ENCODE measurements around the gene PRDM5. TPM values are rescaled to one million over a fixed set of nuclear protein-coding genes. Genes with fewer than 3 reads are reported as not detected.

PRDM5 gene
- total RNA-seq, 1 experiment from 2014 or later: 0.85 TPM

- H3K4me3 ChIP-seq: no peak overlapping the region
- no peaks in the 10 kb centered on the region for H4K20me1 ChIP-seq (ENCODE audit: insufficient read depth)
- H3F3A ChIP-seq (ENCODE audit: insufficient read depth, low read depth): no peaks in the 10 kb centered on the region
- peaks cover 4% of the 10 kb centered on the region; the same call in 1 of the 2 replicates for H3K9me2 ChIP-seq (ENCODE audit: insufficient read depth)
- TF ChIP-seq CTCF (conservative IDR thresholded peaks at IDR 0.05) (no peak), EZH2 (IDR thresholded peaks at IDR 0.05; ENCODE audit: low read depth) (no peak)
- H3K4me2 ChIP-seq: no peak overlapping the region
- no peaks in the 10 kb centered on the region for H3K27me3 ChIP-seq (ENCODE audit: insufficient read depth, low read depth)
- H3K9me3 ChIP-seq (ENCODE audit: insufficient read depth, low read depth): no peaks in the 10 kb centered on the region
- intact Hi-C loops (cut with micrococcal nuclease; ENCODE audit: unreplicated experiment): no loop called here
- DNase-seq: no peak
- BruUV-seq (replicated peaks): no TSS peak
- CTCF ChIA-PET: no interaction called here
- no peak overlapping the region for H3K27ac ChIP-seq
- POLR2A ChIA-PET (ENCODE audit: unreplicated experiment): no interaction called here
- H2AFZ ChIP-seq: no peak overlapping the region
- no peaks in the 10 kb centered on the region for H3K36me3 ChIP-seq (ENCODE audit: low read depth)
- no peaks in the 10 kb centered on the region for H3K4me1 ChIP-seq (replicated peaks; ENCODE audit: insufficient read depth)
- H3K79me2 ChIP-seq (ENCODE audit: low read depth): no peaks in the 10 kb centered on the region
Observed at GRCh38 chr4:120801137-120801758, 121.3 kb downstream of the PRDM5 start.

- H3F3A ChIP-seq (ENCODE audit: insufficient read depth, low read depth): no peaks in the 10 kb centered on the region
- ChIA-PET POLR2A (ENCODE audit: unreplicated experiment) (no interaction called here), CTCF (no interaction called here)
- no peaks in the 10 kb centered on the region for H3K9me2 ChIP-seq (ENCODE audit: insufficient read depth)
- H3K4me2 ChIP-seq: no peak overlapping the region
- no peaks in the 10 kb centered on the region for H3K27me3 ChIP-seq (ENCODE audit: insufficient read depth, low read depth)
- no TSS peak for BruUV-seq (replicated peaks)
- intact Hi-C loops (cut with micrococcal nuclease; ENCODE audit: unreplicated experiment): no loop called here
- H2AFZ ChIP-seq: no peak overlapping the region
- TF ChIP-seq CTCF (conservative IDR thresholded peaks at IDR 0.05) (no peak), EZH2 (IDR thresholded peaks at IDR 0.05; ENCODE audit: low read depth) (no peak)
- no peak for DNase-seq
- no peak overlapping the region for H3K27ac ChIP-seq
- H3K9me3 ChIP-seq (ENCODE audit: insufficient read depth, low read depth): no peaks in the 10 kb centered on the region
- no peaks in the 10 kb centered on the region for H3K36me3 ChIP-seq (ENCODE audit: low read depth)
- no peaks in the 10 kb centered on the region for H4K20me1 ChIP-seq (ENCODE audit: insufficient read depth)
- H3K4me1 ChIP-seq (replicated peaks; ENCODE audit: insufficient read depth): no peaks in the 10 kb centered on the region
- no peak overlapping the region for H3K4me3 ChIP-seq
- no peaks in the 10 kb centered on the region for H3K79me2 ChIP-seq (ENCODE audit: low read depth)
Observed at GRCh38 chr4:120798570-120798969, 124.0 kb downstream of the PRDM5 start.

GRCh38 chr4:120796271-120796670 is 126.3 kb downstream of the PRDM5 start:
- Histone ChIP-seq H3K4me2 (no peak overlapping the region), H3F3A (ENCODE audit: insufficient read depth, low read depth) (no peaks in the 10 kb centered on the region), H3K79me2 (ENCODE audit: low read depth) (no peaks in the 10 kb centered on the region), H3K27ac (no peak overlapping the region), H3K9me3 (ENCODE audit: insufficient read depth, low read depth) (no peaks in the 10 kb centered on the region), H2AFZ (no peak overlapping the region), H3K4me3 (no peak overlapping the region), H3K36me3 (ENCODE audit: low read depth) (no peaks in the 10 kb centered on the region), H3K9me2 (ENCODE audit: insufficient read depth) (no peaks in the 10 kb centered on the region), H3K4me1 (replicated peaks; ENCODE audit: insufficient read depth) (no peaks in the 10 kb centered on the region), H3K27me3 (ENCODE audit: insufficient read depth, low read depth) (no peaks in the 10 kb centered on the region), H4K20me1 (ENCODE audit: insufficient read depth) (no peaks in the 10 kb centered on the region)
- intact Hi-C loops (cut with micrococcal nuclease; ENCODE audit: unreplicated experiment): no loop called here
- BruUV-seq (replicated peaks): no TSS peak
- DNase-seq: no peak
- no peak for TF ChIP-seq CTCF (conservative IDR thresholded peaks at IDR 0.05)
- no peak for TF ChIP-seq EZH2 (IDR thresholded peaks at IDR 0.05; ENCODE audit: low read depth)
- POLR2A ChIA-PET (ENCODE audit: unreplicated experiment): no interaction called here
- CTCF ChIA-PET: no interaction called here
